ENCODE measurements around the gene PACRG.

The PACRG gene

DNA sequence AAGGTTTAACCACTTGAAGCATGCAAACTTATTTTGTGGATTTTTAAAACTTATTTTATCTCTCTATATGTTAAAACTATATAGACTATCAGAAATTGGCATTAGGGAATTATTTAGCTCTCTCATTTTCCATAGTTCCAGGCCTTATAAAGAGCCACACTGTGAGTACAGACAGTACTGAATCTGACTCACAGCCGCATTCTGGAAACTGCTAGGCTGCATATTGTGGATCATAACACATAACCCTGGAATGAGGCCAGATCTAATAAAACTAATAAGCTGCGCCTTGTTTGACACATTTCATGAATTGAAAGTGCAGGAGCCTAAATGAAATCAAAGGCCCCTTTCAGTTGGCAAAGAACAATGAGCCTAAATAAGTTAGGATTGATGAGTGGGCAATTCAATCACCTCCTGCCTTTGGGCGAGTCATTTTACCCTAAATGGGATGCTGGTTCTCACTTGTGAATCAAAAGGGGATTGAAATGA, 308.4 kb downstream of the PACRG start:
- DNase-seq (ENCODE audit: low read depth): no peak
- no peak overlapping the region for H3K4me3 ChIP-seq (ENCODE audit: low read depth, low read length)
- TF ChIP-seq, protein P1, sequence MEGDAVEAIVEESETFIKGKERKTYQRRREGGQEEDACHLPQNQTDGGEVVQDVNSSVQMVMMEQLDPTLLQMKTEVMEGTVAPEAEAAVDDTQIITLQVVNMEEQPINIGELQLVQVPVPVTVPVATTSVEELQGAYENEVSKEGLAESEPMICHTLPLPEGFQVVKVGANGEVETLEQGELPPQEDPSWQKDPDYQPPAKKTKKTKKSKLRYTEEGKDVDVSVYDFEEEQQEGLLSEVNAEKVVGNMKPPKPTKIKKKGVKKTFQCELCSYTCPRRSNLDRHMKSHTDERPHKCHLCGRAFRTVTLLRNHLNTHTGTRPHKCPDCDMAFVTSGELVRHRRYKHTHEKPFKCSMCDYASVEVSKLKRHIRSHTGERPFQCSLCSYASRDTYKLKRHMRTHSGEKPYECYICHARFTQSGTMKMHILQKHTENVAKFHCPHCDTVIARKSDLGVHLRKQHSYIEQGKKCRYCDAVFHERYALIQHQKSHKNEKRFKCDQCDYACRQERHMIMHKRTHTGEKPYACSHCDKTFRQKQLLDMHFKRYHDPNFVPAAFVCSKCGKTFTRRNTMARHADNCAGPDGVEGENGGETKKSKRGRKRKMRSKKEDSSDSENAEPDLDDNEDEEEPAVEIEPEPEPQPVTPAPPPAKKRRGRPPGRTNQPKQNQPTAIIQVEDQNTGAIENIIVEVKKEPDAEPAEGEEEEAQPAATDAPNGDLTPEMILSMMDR (conservative IDR thresholded peaks at IDR 0.05; ENCODE audit: low read depth, low read length): no peak

DNA sequence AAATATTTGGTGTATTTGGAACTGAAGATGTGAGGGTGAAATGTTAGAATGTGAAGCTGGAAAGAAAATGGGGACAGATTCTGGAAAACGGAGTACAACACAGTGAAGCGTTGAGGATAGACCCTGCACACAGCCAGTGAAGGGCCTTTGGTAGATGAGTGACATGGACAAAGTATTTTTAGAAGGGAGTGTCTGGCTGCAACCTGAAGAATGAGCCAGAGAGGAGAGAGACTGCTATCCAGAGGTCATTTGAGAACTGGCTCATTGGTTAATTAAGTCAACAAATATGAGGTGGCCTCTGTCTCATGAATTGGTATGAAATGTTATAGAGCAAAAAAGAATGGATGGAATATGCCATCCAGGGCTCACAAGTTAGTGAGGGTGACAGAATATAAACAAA, 310.5 kb downstream of the PACRG start:
- TF ChIP-seq, protein P1 (conservative IDR thresholded peaks at IDR 0.05; ENCODE audit: low read depth, low read length): no peak
- DNase-seq (ENCODE audit: low read depth): no peak
- H3K4me3 ChIP-seq (ENCODE audit: low read depth, low read length): no peak overlapping the region

DNA sequence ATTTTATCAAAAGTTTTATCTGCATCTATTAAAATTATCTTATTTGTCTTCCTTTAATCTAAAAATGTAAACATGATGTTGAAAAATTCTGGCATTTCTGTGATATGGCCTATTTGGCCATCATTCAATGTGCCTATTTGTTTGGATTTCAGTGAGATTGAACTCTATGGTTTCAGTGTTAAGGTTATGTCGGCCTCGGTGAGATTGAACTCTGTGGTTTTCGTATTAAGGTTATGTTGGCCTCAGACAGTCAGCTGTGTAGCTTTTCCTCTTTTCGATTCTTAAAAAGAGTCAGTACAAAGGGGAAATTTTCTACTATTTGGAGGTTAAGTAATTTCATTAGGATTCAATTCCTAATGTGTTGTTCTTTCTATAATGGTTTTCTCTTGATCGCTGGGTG, 320.6 kb downstream of the PACRG start:
- peak; percentile 26 for DNase-seq (ENCODE audit: low read depth)
- H3K4me3 ChIP-seq (ENCODE audit: low read depth, low read length): no peak overlapping the region
- TF ChIP-seq, protein P1 (conservative IDR thresholded peaks at IDR 0.05; ENCODE audit: low read depth, low read length): no peak

DNA sequence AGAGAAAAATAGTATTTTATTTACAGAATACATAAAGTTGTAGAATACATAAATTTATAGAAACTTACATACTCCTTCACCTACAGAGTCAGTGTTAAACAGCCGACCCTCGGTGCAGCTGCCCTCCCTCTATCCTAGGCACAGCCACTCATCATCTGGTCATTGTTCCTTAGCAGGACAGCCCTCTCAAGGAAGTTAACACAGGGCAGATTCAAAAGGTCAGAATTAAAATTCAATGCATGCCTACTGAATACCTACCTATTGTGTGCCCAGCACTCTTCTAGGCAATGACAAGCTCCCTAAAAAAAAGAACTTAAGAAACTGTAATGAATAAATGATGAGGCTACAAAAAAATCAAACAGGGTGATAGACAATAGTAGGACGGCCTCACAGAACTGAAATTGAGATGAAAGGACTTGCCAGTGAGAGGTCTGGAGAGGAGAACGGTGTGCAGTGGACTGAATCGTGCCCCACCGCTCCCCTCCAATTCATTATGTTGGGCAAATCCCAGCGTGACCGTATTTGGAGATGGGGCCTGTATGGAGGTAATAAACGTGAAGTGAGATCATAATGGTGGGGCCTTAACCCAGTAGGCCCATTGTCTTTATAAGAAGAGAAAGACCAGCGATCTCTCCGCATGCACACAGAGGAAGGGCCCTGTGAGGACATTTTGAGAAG, 326.0 kb downstream of the PACRG start:
- H3K4me3 ChIP-seq (ENCODE audit: low read depth, low read length): no peak overlapping the region
- TF ChIP-seq, protein P1 (conservative IDR thresholded peaks at IDR 0.05; ENCODE audit: low read depth, low read length): no peak
- no peak for DNase-seq (ENCODE audit: low read depth)

DNA sequence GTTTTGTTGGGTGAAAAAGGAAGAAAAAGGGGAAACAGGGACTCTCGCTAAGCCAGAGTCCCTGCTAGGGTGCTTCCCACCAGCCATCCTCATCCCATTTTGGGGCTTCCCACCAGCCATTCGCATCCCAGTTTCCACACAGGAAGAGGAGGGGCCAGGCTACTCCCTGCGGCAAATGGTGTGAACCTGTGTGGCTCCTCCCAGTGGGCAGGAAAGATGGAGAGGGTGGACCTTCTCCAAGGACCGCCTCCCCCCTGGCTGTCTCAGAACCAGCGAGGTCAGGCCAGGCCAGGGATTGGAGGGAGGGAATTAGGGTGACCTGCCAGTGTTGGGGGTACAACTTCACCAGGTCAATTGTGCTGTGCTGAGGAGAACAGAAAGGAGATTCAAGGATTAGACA, 326.9 kb downstream of the PACRG start:
- TF ChIP-seq, protein P1 (conservative IDR thresholded peaks at IDR 0.05; ENCODE audit: low read depth, low read length): no peak
- no peak for DNase-seq (ENCODE audit: low read depth)
- H3K4me3 ChIP-seq (ENCODE audit: low read depth, low read length): no peak overlapping the region

DNA sequence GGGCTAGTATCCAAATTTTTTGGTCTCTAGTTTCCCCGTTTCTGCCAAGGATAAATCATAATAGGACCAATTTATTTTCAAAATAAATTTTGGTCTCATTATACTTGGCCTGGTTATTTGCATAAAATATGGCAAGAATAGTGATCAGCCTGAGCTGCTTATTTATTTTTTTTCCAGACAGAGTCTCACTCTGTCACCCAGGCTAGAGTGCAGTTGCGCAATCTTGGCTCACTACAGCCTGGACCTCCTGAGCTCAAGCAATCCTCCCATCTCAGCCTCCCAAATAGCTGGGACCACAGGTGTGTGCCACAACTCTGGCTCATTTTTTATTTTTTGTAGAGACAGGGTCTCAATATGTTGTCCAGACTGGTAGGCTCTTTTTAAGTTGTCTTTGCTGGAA, 329.5 kb downstream of the PACRG start:
- H3K4me3 ChIP-seq (ENCODE audit: low read depth, low read length): no peak overlapping the region
- TF ChIP-seq, protein P1 (conservative IDR thresholded peaks at IDR 0.05; ENCODE audit: low read depth, low read length): no peak
- no peak for DNase-seq (ENCODE audit: low read depth)

DNA sequence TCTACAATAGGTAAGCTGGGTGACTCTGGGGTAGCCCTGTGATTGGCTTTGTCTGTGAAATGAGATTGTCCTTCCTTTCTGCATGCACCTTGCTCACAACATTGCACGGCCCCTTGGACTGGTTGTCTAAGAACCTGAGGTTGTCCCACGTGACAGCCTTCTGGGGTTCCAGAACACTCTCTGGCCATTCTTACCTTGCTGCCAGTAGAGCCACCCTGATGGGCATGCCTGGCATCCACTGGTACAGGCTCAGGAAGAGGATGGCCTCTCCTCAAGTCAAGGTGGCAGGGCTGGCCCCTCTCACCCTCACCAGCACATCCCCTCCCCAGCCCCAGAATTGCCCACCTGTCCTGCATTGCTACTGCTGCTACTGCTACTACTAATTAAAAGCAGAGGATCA, 335.0 kb downstream of the PACRG start:
- no peak for DNase-seq (ENCODE audit: low read depth)
- TF ChIP-seq, protein P1 (conservative IDR thresholded peaks at IDR 0.05; ENCODE audit: low read depth, low read length): no peak
- H3K4me3 ChIP-seq (ENCODE audit: low read depth, low read length): no peak overlapping the region

Data from choroid plexus epithelial cell (primary cell).